ENCODE measurements around the gene CCDC18. TPM values are rescaled to one million over a fixed set of nuclear protein-coding genes. Genes with fewer than 3 reads are reported as not detected.

CCDC18 gene
- total RNA-seq, 2 donors from 2014 or later, result 13.8 to 23.8 TPM

DNA sequence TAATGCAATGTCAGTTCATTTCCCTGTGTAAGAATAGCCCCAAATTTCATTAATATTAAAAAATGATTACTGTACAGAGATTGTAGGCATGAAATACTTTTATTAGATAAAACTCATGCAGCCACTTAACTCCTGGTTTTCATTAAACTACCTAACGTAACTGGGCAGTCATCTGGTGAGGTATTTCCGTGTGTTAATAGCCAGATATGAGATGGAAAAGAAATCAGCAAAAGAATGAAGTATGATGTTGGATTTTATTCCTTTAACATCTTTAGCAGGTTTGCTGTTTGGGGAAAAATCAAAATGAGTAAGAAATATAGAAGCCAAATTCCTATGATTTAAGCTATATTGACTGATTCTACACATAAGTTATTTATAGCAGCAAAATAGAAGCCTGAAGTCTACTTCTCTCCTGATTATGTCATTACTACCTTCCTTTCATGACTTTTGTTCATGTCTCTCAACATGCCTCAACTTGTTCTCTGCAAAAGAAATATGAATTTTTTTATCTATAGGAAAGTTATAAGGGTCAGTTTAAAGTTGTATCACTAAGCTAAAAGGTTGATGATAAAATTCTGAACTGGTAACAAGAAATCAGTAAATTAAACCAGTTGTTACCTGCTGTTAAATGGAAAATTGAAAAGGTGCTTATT lies 42.6 kb downstream of the CCDC18 start:
- peaks cover 5% of the 10 kb centered on the region for H3K9me3 ChIP-seq (ENCODE audit: control insufficient read depth, low read length)

DNA sequence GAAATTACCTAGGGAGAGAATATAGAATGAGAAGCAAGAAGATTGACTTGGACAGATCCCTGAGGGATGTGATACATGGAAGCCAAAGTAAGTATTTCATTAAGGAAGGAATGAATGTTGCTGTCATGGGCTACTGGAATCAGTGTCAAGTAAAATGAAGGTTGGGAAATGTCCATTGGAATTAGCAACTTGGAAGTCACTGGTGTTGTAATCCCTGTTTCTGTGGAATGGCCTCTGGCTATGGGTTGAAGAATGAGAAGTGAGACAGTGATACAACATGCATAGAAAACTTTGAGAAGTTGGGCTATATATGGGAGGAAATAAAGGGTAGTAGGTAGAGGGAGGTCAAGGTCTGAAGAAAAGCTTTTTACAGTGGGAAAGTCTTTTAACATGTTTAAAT lies 54.7 kb downstream of the CCDC18 start:
- peaks cover 33% of the 10 kb centered on the region for H3K9me3 ChIP-seq (ENCODE audit: control insufficient read depth, low read length)
- peaks cover 45% of the 10 kb centered on the region for H3K36me3 ChIP-seq (ENCODE audit: control insufficient read depth, insufficient read depth, low read length)
- Mint-ChIP-seq H3K27ac (no peak overlapping the region), H3K4me1 (peaks cover 23% of the 10 kb centered on the region), H3K4me3 (no peak overlapping the region), H3K9me3 (peaks cover 31% of the 10 kb centered on the region), H3K27me3 (ENCODE audit: insufficient read depth) (no peaks in the 10 kb centered on the region), H3K36me3 (ENCODE audit: low read depth) (peaks cover 61% of the 10 kb centered on the region)
- H3K4me1 ChIP-seq (ENCODE audit: control insufficient read depth, insufficient read depth, low read length), result peaks cover 4% of the 10 kb centered on the region
- TF ChIP-seq, protein P1, sequence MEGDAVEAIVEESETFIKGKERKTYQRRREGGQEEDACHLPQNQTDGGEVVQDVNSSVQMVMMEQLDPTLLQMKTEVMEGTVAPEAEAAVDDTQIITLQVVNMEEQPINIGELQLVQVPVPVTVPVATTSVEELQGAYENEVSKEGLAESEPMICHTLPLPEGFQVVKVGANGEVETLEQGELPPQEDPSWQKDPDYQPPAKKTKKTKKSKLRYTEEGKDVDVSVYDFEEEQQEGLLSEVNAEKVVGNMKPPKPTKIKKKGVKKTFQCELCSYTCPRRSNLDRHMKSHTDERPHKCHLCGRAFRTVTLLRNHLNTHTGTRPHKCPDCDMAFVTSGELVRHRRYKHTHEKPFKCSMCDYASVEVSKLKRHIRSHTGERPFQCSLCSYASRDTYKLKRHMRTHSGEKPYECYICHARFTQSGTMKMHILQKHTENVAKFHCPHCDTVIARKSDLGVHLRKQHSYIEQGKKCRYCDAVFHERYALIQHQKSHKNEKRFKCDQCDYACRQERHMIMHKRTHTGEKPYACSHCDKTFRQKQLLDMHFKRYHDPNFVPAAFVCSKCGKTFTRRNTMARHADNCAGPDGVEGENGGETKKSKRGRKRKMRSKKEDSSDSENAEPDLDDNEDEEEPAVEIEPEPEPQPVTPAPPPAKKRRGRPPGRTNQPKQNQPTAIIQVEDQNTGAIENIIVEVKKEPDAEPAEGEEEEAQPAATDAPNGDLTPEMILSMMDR (conservative IDR thresholded peaks at IDR 0.05), result no peak
- no peak overlapping the region for H3K9ac ChIP-seq (ENCODE audit: extremely low read depth, low read length, poor library complexity, severe bottlenecking)
- no peak overlapping the region for H3K4me3 ChIP-seq (ENCODE audit: low read length)
- H3K27me3 ChIP-seq (ENCODE audit: control insufficient read depth, insufficient read depth, low read length, poor library complexity, severe bottlenecking), result no peaks in the 10 kb centered on the region
- DNase-seq, result no peak
- no peak overlapping the region for H3K27ac ChIP-seq (ENCODE audit: low read depth, low read length)

More for the DNA sequence above, 42.6 kb downstream of the CCDC18 start:
- no peak for DNase-seq
- no peaks in the 10 kb centered on the region for H3K27me3 Mint-ChIP-seq (ENCODE audit: insufficient read depth)
- H3K4me1 Mint-ChIP-seq, result no peaks in the 10 kb centered on the region
- H3K36me3 Mint-ChIP-seq (ENCODE audit: low read depth), result peaks cover 61% of the 10 kb centered on the region
- TF ChIP-seq, protein P1 (conservative IDR thresholded peaks at IDR 0.05), result no peak
- H3K4me3 Mint-ChIP-seq, result no peak overlapping the region
- Histone ChIP-seq H3K4me3 (ENCODE audit: low read length) (no peak overlapping the region), H3K4me1 (ENCODE audit: control insufficient read depth, insufficient read depth, low read length) (no peaks in the 10 kb centered on the region), H3K27ac (ENCODE audit: low read depth, low read length) (no peak overlapping the region), H3K9ac (ENCODE audit: extremely low read depth, low read length, poor library complexity, severe bottlenecking) (no peak overlapping the region), H3K36me3 (ENCODE audit: control insufficient read depth, insufficient read depth, low read length) (peaks cover 75% of the 10 kb centered on the region), H3K27me3 (ENCODE audit: control insufficient read depth, insufficient read depth, low read length, poor library complexity, severe bottlenecking) (no peaks in the 10 kb centered on the region)
- 90 to 92% methylated on average over 2 of the region's 2 CpGs for WGBS, 2 experiments (ENCODE audit: insufficient coverage in 1 of 2, insufficient read length in 1 of 2)
- peaks cover 8% of the 10 kb centered on the region for H3K9me3 Mint-ChIP-seq
- H3K27ac Mint-ChIP-seq, result no peak overlapping the region

DNA sequence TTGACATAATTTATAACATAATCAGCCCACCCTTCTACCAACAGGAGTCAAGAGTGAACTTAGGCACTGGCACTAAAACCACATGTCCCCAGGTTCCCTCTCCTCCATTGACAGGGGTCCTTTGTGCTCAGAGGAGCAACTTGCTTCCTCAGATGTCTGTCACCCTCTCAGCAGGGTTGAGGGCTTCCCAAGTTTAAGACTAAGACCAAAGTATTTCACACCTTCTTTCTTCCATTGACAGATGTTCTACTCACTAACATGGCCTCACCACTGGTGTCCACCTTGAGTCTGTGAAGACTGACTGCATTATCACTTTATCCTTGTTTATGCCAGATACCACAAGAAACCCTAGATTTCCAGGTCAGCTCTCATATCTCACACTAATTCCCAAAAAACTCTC lies 56.5 kb downstream of the CCDC18 start:
- no peak overlapping the region for H3K27ac Mint-ChIP-seq
- TF ChIP-seq, protein P1 (conservative IDR thresholded peaks at IDR 0.05), result no peak
- peaks cover 45% of the 10 kb centered on the region for H3K36me3 ChIP-seq (ENCODE audit: control insufficient read depth, insufficient read depth, low read length)
- H3K27me3 ChIP-seq (ENCODE audit: control insufficient read depth, insufficient read depth, low read length, poor library complexity, severe bottlenecking), result no peaks in the 10 kb centered on the region
- peaks cover 35% of the 10 kb centered on the region for H3K9me3 ChIP-seq (ENCODE audit: control insufficient read depth, low read length)
- peaks cover 63% of the 10 kb centered on the region for H3K36me3 Mint-ChIP-seq (ENCODE audit: low read depth)
- peaks cover 23% of the 10 kb centered on the region for H3K4me1 Mint-ChIP-seq
- H3K27me3 Mint-ChIP-seq (ENCODE audit: insufficient read depth), result no peaks in the 10 kb centered on the region
- H3K4me1 ChIP-seq (ENCODE audit: control insufficient read depth, insufficient read depth, low read length), result peaks cover 4% of the 10 kb centered on the region
- H3K27ac ChIP-seq (ENCODE audit: low read depth, low read length), result no peak overlapping the region
- no peak overlapping the region for H3K4me3 ChIP-seq (ENCODE audit: low read length)
- DNase-seq, result peak; percentile 65
- no peak overlapping the region for H3K9ac ChIP-seq (ENCODE audit: extremely low read depth, low read length, poor library complexity, severe bottlenecking)
- no peak overlapping the region for H3K4me3 Mint-ChIP-seq
- peaks cover 35% of the 10 kb centered on the region for H3K9me3 Mint-ChIP-seq
